H1 (cell line): ENCODE data around the gene TMEM9B. TPM values are rescaled to one million over a fixed set of nuclear protein-coding genes. Genes with fewer than 3 reads are reported as not detected.

Source experiments
- EP300 ChIP-seq, 2 experiments: IDR thresholded peaks; 1 replicate in 1 of 2; 2 replicates in 1 of 2; pipeline ENCODE4 v1.6.1; 2011 to 2012; ENCODE audit warnings: low read depth in 2 of 2, low read length in 2 of 2, mild to moderate bottlenecking in 2 of 2, borderline replicate concordance in 1 of 2, inconsistent platforms in 1 of 2, moderate library complexity in 1 of 2
- SP1 ChIP-seq: IDR thresholded peaks from 2 replicates; pipeline ENCODE4 v1.6.1; 2011; ENCODE audit warnings: low read depth, low read length
- polyA plus RNA-seq, 7 experiments: library from polyadenylated mRNA; depleted of rRNA in 3 of 7; stranded (reverse) in 5 of 7; unstranded in 2 of 7; fragments of >200 nt in 5 of 7; fragments of 200-250 nt in 2 of 7; gene quantifications; 1 replicate in 5 of 7; 2 replicates in 1 of 7; 4 replicates in 1 of 7; pipeline versions ENCODE4 v1.2.1 to v1.2.3, GENCODE V29; 2011 to 2013; ENCODE audit warnings: missing spikeins in 2 of 7, mixed read lengths in 2 of 7
- total RNA-seq: library from RNA; stranded (reverse); fragmentation: NEBNext Ultra II Directional; extraction: Animal tissue kit (Norgen Biotek cat#: 25700); gene quantifications from 2 replicates; pipeline ENCODE4 v1.2.1, GENCODE V29; 2021

TMEM9B gene
- total and polyA plus RNA-seq, 2 of the 8 experiments (the other 6 are each of a cell fraction or from before 2014, with no cell fraction given), result 8.3 to 9.4 TPM

GRCh38 chr11:8928981-8929615, 35.1 kb downstream of the TMEM9B start (continued):
- no peak for TF ChIP-seq SP1
- TF ChIP-seq EP300 (IDR thresholded peaks at IDR 0.05; ENCODE audit: borderline replicate concordance in 1 of 2, low read depth in 2 of 2, low read length in 2 of 2), result no peak
- TF ChIP-seq, all 59 proteins: peak for 0
